Upper lobe of right lung (tissue), 1 donor: Measurements from ENCODE around the gene ACTC1. TPM values are rescaled to one million over a fixed set of nuclear protein-coding genes. Genes with fewer than 3 reads are reported as not detected.

Source experiments
- ATAC-seq: fragments of 200-7000 bp; cut with Tn5 transposase; one replicate; pipeline ENCODE4 v1.9.1; 2020; ENCODE audit warnings: mild to moderate bottlenecking, moderate library complexity
- DNase-seq: peaks from one replicate; pipeline ENCODE4 v3.0.0-alpha.2; 2020
- H3K27ac ChIP-seq: fragments of 200-600 bp; one replicate; pipeline ENCODE4 v1.8.0; 2022
- H3K27me3 ChIP-seq: fragments of 200-600 bp; one replicate; pipeline ENCODE4 v1.8.0; 2022; ENCODE audit warnings: mild to moderate bottlenecking
- H3K36me3 ChIP-seq: fragments of 200-600 bp; one replicate; pipeline ENCODE4 v1.8.0; 2022
- H3K4me1 ChIP-seq: fragments of 200-600 bp; one replicate; pipeline ENCODE4 v1.8.0; 2022
- H3K4me3 ChIP-seq: fragments of 200-600 bp; one replicate; pipeline ENCODE4 v1.8.0; 2022; ENCODE audit warnings: mild to moderate bottlenecking
- H3K9me3 ChIP-seq: fragments of 200-600 bp; one replicate; pipeline ENCODE4 v1.8.0; 2022
- intact Hi-C: fragments of 100-400 bp; cut with DNase I; formaldehyde crosslinking; loops from one replicate; pipeline ENCODE4 v1.11.0; 2022
- total RNA-seq: library from RNA; stranded (reverse); fragmentation: NEBNext Ultra II Directional; extraction: Animal tissue kit (Norgen Biotek cat#: 25700); gene quantifications from one replicate; pipeline ENCODE4 v1.2.1, GENCODE V29; 2021
- TF ChIP-seq, protein P1 (sequence below): fragments of 200-600 bp; IDR thresholded peaks from one replicate; pipeline ENCODE4 v1.8.0; 2022; ENCODE audit warnings: antibody characterized with exemption
- donor health status: DM: no; HTN: yes; CAD: no; lungs with severe emphysema.

Gene ACTC1
- total RNA-seq, 1 donor from 2014 or later: 3.4 TPM

DNA sequence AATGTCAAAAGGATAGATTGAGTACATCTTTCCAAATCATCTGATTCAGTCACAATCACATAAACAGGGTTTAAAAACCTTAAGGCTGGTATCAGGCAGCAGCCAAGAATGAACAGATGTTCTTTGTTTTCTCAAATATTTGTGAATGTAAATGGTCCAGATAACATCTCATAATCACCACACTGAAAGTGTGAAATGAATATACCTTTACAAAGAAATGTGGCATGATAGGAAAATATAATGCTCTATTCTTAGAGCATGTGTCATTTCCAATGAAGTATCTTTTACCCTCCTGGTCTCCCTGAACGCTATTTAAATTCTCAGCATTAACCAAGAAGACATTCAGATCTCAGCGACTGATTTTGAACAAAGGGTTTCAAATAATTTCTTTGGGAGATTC, 8.8 kb upstream of the ACTC1 start:
- ATAC-seq (no peak), DNase-seq (no peak)
- no peaks in the 10 kb centered on the region for H3K9me3 ChIP-seq

DNA sequence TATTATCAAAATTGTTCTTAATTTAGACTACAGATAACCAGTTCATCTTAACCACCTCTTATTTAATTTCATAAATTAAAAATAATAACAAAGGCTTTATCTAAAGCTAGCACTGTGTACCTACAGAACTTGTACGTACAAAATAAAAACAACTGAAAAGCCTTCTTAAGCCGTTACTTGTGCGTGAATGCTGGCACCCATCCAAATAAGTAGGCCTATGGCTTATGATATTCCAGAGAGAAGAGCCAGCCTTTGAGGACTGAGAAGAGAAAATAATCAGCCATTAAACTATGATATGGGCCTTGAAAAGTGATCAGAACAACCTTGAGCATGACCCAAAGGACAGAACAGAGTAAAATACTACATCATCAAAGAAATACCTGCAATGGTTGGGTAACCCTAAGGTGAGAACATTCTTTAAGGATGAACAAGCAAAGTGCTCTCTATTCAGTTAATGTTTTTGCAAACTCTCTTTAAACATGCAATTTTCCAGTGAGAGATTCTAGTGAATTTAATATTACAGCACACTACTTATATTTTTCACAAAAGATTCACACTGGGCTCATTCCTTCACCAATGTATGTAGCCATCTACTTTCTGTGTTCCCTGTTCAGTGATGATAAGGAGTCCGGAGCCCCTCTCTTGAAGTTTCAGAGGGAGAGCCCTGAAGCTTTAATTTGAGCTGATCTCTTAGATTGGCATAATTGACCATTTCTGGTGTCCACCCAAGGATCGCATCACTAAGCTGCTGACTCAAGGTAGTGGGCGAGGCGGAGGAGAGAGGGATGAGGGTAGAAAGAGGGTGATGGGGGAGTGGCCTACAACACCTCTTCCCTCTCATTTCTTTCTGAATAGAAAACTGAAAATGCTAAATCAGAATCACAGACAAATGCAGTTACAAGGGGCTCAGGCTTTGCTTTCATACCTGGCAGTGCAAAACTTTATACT, 7.7 kb upstream of the ACTC1 start:
- DNase-seq (no peak), ATAC-seq (no peak)
- intact Hi-C loops: no loop called here
- Histone ChIP-seq H3K4me1 (no peaks in the 10 kb centered on the region), H3K27ac (no peak overlapping the region), H3K27me3 (peaks cover 6% of the 10 kb centered on the region), H3K36me3 (no peaks in the 10 kb centered on the region), H3K4me3 (no peak overlapping the region), H3K9me3 (no peaks in the 10 kb centered on the region)
- TF ChIP-seq, protein P1, sequence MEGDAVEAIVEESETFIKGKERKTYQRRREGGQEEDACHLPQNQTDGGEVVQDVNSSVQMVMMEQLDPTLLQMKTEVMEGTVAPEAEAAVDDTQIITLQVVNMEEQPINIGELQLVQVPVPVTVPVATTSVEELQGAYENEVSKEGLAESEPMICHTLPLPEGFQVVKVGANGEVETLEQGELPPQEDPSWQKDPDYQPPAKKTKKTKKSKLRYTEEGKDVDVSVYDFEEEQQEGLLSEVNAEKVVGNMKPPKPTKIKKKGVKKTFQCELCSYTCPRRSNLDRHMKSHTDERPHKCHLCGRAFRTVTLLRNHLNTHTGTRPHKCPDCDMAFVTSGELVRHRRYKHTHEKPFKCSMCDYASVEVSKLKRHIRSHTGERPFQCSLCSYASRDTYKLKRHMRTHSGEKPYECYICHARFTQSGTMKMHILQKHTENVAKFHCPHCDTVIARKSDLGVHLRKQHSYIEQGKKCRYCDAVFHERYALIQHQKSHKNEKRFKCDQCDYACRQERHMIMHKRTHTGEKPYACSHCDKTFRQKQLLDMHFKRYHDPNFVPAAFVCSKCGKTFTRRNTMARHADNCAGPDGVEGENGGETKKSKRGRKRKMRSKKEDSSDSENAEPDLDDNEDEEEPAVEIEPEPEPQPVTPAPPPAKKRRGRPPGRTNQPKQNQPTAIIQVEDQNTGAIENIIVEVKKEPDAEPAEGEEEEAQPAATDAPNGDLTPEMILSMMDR: no peak

More for the DNA sequence above, 8.8 kb upstream of the ACTC1 start:
- no peak overlapping the region for H3K4me3 ChIP-seq
- H3K27me3 ChIP-seq: peaks cover 6% of the 10 kb centered on the region
- H3K4me1 ChIP-seq: no peaks in the 10 kb centered on the region
- H3K36me3 ChIP-seq: no peaks in the 10 kb centered on the region
- no peak overlapping the region for H3K27ac ChIP-seq
- TF ChIP-seq, protein P1: no peak
- intact Hi-C loops: no loop called here

DNA sequence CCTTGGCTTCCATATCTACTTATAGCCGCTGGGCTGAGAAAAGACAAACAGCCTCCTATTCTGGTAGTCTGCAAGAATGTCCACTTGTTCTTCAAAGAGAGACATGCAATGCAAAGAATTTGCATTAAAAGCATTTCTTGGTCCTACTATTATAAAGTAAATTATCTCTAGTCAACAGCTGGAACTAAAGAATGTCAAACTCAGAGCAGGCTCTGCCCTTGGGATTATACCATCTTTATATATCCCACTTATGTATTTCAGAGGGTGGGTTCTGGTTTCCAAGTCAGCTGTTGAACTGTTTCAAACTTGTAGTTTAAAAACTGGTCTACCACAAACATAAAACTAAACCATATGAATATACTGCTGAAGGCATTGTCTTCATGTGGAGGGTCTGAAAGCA, 7.0 kb upstream of the ACTC1 start:
- Histone ChIP-seq H3K27ac (no peak overlapping the region), H3K36me3 (no peaks in the 10 kb centered on the region), H3K9me3 (no peaks in the 10 kb centered on the region), H3K4me3 (no peak overlapping the region), H3K27me3 (peaks cover 6% of the 10 kb centered on the region), H3K4me1 (no peaks in the 10 kb centered on the region)
- TF ChIP-seq, protein P1: no peak
- intact Hi-C loops: no loop called here
- ATAC-seq: no peak
- DNase-seq: no peak

DNA sequence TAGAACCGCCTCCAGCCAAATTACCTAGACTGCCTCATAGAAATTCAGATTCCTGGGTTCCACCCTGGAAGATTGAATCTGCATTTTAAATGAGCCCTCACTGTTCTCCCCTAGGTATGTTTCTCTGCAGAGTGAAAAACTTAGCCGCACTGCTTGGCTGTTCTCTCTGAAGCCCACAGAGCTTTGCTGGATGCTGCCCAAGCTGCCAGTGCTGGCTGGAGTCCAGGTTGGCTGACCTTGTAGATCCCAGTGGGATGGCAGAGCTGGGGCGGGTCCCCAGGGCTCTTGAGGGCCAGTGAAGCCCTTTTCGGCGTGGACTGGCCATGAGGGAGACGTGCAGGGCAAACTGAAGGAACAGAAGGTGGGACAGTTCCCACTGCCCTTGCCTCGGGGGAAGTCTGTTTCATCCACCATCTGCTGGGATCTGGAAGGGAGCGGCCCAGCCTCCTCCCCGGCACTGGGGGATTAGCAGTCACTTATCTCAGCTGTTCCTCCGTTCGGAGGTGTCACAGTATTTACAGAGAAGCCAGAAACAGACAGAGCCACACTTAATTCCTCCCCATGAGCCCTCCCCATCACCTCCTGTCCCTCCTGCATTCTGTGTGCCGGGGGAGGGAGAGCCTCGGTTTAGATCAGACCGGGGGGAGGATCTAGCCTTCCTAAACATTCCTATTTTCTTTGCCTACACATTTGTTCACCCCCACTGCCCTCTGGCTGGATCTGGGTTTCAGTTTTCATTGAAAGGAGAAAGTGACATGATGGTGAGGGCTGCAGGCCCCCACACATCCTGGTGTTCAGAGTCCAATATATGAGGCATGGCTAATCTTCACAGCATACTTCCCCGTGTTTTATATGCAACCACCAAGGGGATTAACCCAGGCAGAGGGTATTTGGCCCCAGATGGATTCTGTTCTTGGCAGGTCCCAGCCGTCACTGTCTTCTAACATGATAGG, 4.1 kb upstream of the ACTC1 start:
- Histone ChIP-seq H3K4me3 (no peak overlapping the region), H3K36me3 (no peaks in the 10 kb centered on the region), H3K9me3 (no peaks in the 10 kb centered on the region), H3K4me1 (no peaks in the 10 kb centered on the region), H3K27ac (no peak overlapping the region), H3K27me3 (peaks cover 15% of the 10 kb centered on the region)
- intact Hi-C loops: no loop called here
- ATAC-seq: no peak
- TF ChIP-seq, protein P1: no peak
- no peak for DNase-seq

DNA sequence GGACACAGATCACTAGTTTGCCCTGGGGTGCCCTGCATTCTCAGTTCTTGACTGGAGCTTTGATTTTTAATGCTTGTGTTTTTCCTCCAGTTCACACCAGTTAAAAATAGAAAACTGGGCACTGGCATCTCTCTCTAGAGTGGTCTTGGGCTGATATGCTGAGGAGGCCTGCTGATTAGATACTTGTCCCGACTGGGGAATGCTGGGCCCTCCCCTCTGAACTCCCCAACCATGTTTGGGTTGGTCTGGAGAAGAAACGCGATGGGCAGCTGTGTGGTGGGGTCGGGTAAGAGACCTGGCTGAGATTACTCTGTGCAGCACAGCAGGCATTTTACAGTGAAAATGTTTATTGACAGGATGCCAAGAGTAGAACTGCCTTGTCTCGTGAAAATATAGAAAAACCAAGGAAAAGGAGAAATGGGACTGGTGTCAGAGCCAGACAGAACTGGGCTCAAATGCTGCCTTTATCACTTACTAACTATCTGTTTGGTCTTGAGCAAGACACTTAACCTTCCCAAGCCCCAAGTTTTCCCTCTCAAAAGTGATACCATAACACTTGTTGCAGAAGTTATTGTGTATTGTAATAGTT, 1.6 kb upstream of the ACTC1 start:
- Histone ChIP-seq H3K36me3 (no peaks in the 10 kb centered on the region), H3K27me3 (peaks cover 22% of the 10 kb centered on the region), H3K9me3 (no peaks in the 10 kb centered on the region), H3K4me3 (no peak overlapping the region), H3K4me1 (no peaks in the 10 kb centered on the region), H3K27ac (no peak overlapping the region)
- DNase-seq: no peak
- intact Hi-C loops: no loop called here
- no peak for ATAC-seq
- TF ChIP-seq, protein P1: no peak
